ENCODE measurements around the gene CEP250.
"Not testable (repeated sequence)": the region's sequence is repeated elsewhere in the genome, so short reads cannot be mapped to it uniquely, and the experiment has no call there.

The CEP250 gene

GRCh38 chr20:35451295-35451694, 4.1 kb upstream of the CEP250 start:
- no peak overlapping the region for H3K4me3 ChIP-seq (ENCODE audit: low read depth, low read length)
- TF ChIP-seq CTCF (IDR thresholded peaks at IDR 0.05; ENCODE audit: low read depth, low read length): no peak
- no peak for DNase-seq (ENCODE audit: low read depth, low spot score)
- in situ Hi-C loops (cut with HindIII; ENCODE audit: low sequenced_read_pairs): no loop called here

GRCh38 chr20:35453647-35454046, 1.8 kb upstream of the CEP250 start:
- no peak for DNase-seq (ENCODE audit: low read depth, low spot score)
- TF ChIP-seq CTCF (IDR thresholded peaks at IDR 0.05; ENCODE audit: low read depth, low read length): no peak
- peak overlapping the region; percentile 77 for H3K4me3 ChIP-seq (ENCODE audit: low read depth, low read length)
- in situ Hi-C loops (cut with HindIII; ENCODE audit: low sequenced_read_pairs): no loop called here

GRCh38 chr20:35456700-35457099, 1.3 kb downstream of the CEP250 start:
- DNase-seq (ENCODE audit: low read depth, low spot score); H3K4me3 ChIP-seq (ENCODE audit: low read depth, low read length); in situ Hi-C loops (cut with HindIII; ENCODE audit: low sequenced_read_pairs): not testable (repeated sequence)

- DNase-seq (ENCODE audit: low read depth, low spot score); H3K4me3 ChIP-seq (ENCODE audit: low read depth, low read length); in situ Hi-C loops (cut with HindIII; ENCODE audit: low sequenced_read_pairs): not testable (repeated sequence)
Observed at GRCh38 chr20:35457539-35457938, 2.1 kb downstream of the CEP250 start.

- in situ Hi-C loops (cut with HindIII; ENCODE audit: low sequenced_read_pairs): no loop called here
- no peak for DNase-seq (ENCODE audit: low read depth, low spot score)
- TF ChIP-seq CTCF (IDR thresholded peaks at IDR 0.05; ENCODE audit: low read depth, low read length): no peak
Observed at GRCh38 chr20:35458388-35458787, 3.0 kb downstream of the CEP250 start.

GRCh38 chr20:35461620-35462019, 6.2 kb downstream of the CEP250 start:
- in situ Hi-C loops (cut with HindIII; ENCODE audit: low sequenced_read_pairs): no loop called here
- DNase-seq (ENCODE audit: low read depth, low spot score): no peak
- H3K4me3 ChIP-seq (ENCODE audit: low read depth, low read length): no peak overlapping the region
- TF ChIP-seq CTCF (IDR thresholded peaks at IDR 0.05; ENCODE audit: low read depth, low read length): no peak

More at GRCh38 chr20:35458388-35458787, 3.0 kb downstream of the CEP250 start:
- no peak overlapping the region for H3K4me3 ChIP-seq (ENCODE audit: low read depth, low read length)

- TF ChIP-seq CTCF (IDR thresholded peaks at IDR 0.05; ENCODE audit: low read depth, low read length): no peak
- no peak overlapping the region for H3K4me3 ChIP-seq (ENCODE audit: low read depth, low read length)
- DNase-seq (ENCODE audit: low read depth, low spot score): no peak
- in situ Hi-C loops (cut with HindIII; ENCODE audit: low sequenced_read_pairs): no loop called here
Observed at GRCh38 chr20:35462351-35462750, 7.0 kb downstream of the CEP250 start.
